Globus pallidus (tissue), 1 donor: ENCODE data around the gene WNK1.

Experiments used
- DNase-seq: peaks from one replicate; pipeline ENCODE4 v3.0.0-alpha.2; 2015; ENCODE audit warnings: low spot score

Gene WNK1

DNA sequence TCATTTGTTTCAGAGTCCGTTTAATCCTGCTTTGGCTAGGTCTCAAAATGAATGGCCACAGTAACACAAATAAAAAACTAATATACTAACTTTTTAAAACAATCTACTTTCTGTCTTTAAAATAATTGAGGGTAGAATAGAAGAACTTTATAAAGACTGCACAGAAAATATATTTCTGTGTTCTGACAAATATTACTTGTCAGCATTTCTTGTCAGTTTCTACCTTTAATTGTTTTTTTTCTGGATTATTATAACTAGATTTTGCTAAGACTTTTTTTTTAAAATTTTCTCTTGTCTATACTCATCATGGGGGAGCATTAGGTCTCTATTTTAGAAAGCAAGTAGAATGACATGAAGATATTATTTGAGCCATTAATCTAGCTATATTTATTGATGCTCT lies 110.9 kb downstream of the WNK1 start:
- no peak for DNase-seq

DNA sequence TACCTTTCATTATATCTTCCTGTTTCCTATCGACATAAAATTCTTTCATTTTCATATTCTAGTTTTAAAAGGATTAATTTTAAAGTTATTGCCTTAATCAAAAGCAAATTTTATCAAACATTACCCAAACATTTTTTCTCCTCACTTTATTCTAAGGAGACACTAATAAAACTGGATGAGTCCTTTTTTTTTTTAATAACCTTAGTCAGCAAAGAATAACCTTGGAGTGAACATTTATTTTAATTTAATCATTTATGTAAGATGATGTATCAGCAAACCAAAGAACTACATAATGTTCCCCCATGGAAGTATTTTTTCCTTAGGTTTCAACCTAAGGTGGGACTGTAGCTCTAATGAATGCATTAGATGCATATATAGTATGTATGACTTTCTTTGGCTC lies 113.2 kb downstream of the WNK1 start:
- DNase-seq, result no peak

DNA sequence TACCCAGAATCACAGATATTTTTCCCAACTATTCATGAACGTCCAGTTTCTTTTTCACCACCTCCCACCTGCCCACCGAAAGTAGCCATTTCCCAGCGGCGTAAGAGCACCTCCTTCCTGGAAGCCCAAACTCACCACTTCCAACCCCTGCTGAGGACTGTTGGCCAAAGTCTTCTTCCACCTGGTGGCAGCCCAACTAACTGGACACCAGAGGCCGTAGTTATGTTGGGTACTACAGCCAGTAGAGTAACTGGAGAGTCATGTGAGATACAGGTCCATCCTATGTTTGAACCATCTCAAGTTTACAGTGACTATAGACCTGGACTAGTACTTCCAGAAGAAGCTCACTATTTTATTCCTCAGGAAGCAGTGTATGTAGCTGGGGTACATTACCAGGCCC lies 115.5 kb downstream of the WNK1 start:
- DNase-seq, result no peak

DNA sequence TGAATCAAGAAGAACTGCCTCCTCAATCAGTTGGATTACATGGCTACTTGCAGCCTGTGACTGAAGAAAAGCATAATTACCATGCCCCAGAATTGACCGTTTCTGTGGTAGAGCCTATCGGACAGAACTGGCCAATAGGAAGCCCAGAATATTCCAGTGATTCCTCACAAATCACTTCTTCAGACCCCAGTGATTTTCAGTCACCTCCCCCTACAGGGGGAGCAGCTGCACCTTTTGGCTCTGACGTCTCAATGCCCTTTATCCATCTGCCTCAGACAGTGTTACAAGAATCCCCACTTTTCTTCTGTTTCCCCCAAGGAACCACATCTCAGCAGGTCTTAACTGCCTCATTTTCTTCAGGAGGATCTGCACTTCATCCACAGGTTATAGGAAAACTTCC lies 116.3 kb downstream of the WNK1 start:
- no peak for DNase-seq

DNA sequence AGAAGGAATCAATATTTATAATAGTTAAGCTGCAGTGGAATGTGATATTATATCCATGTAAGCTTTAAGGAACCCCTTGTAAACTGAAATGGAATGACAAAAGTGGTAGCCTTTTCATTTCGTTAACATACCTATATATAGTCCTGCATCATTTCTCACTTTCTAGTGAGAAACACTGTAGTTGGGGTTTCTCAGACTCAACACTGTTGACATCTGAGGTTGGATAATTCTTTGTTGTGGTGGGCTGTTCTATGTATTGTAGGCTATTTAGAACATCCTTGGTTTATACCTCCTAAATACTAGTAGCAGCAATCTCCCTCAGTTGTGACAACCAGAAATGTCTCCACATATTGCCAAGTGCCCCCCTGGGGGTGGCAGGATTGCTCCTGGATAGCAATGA lies 118.0 kb downstream of the WNK1 start:
- no peak for DNase-seq

DNA sequence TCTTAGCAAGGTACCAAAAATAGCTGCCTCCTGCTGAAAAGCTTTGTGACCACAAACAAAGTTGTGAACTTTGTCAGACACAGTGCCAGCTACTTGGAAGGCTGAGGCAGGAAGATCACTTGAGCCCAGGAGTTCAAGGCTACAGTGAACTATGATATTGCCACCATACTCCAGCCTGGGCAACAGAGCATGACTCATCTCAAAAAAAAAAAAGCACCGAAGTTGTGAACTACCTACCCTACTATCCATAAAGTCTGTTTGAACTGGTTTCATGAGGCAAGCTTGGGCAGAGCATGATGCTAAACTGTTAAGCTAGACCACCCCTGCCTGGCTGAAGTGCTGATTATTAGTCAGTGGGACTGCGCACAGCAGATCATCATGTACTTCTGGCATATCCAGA lies 121.6 kb downstream of the WNK1 start:
- DNase-seq, result no peak

DNA sequence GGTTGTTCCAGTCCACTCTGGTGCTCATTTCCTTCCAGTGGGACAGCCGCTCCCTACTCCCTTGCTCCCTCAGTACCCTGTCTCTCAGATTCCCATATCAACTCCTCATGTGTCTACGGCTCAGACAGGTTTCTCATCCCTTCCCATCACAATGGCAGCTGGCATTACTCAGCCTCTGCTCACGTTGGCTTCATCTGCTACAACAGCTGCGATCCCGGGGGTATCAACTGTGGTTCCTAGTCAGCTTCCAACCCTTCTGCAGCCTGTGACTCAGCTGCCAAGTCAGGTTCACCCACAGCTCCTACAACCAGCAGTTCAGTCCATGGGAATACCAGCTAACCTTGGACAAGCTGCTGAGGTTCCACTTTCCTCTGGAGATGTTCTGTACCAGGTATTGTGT lies 127.3 kb downstream of the WNK1 start:
- no peak for DNase-seq

DNA sequence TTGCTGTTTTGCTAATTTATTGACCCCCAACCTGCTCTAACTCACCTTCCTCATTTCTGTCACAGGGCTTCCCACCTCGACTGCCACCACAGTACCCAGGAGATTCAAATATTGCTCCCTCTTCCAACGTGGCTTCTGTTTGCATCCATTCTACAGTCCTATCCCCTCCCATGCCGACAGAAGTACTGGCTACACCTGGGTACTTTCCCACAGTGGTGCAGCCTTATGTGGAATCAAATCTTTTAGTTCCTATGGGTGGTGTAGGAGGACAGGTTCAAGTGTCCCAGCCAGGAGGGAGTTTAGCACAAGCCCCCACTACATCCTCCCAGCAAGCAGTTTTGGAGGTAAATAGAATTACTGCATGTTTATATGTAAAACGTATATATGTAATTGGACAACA lies 128.3 kb downstream of the WNK1 start:
- DNase-seq, result no peak

DNA sequence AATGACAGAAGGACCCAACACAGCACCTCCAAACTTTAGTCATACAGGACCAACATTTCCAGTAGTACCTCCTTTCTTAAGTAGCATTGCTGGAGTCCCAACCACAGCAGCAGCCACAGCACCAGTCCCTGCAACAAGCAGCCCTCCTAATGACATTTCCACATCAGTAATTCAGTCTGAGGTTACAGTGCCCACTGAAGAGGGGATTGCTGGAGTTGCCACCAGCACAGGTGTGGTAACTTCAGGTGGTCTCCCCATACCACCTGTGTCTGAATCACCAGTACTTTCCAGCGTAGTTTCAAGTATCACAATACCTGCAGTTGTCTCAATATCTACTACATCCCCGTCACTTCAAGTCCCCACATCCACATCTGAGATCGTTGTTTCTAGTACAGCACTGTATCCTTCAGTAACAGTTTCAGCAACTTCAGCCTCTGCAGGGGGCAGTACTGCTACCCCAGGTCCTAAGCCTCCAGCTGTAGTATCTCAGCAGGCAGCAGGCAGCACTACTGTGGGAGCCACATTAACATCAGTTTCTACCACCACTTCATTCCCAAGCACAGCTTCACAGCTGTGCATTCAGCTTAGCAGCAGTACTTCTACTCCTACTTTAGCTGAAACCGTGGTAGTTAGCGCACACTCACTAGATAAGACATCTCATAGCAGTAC lies 132.5 kb downstream of the WNK1 start:
- DNase-seq, result no peak

DNA sequence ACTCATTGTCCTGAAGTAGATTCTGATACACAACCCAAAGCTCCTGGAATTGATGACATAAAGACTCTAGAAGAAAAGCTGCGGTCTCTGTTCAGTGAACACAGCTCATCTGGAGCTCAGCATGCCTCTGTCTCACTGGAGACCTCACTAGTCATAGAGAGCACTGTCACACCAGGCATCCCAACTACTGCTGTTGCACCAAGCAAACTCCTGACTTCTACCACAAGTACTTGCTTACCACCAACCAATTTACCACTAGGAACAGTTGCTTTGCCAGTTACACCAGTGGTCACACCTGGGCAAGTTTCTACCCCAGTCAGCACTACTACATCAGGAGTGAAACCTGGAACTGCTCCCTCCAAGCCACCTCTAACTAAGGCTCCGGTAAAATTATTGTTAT lies 133.3 kb downstream of the WNK1 start:
- DNase-seq, result no peak

DNA sequence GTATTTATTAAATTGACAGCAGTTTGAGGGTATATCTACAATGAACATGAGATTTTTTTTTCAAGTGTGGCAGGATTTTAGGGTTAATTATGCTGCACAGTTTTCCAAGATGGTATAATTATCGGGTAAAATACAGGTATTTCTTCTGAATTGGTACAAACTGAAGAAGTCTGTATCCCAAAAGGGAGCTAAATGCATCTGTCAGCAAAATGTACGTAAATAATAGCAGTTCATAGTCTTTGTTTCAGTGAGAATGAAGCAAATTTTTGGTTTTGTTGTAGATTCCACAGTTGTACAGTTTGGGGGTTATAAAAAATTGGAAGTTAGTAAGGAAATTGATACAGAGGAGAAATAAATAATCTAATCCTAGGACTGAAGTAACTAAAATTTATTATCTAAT lies 133.8 kb downstream of the WNK1 start:
- DNase-seq, result no peak

DNA sequence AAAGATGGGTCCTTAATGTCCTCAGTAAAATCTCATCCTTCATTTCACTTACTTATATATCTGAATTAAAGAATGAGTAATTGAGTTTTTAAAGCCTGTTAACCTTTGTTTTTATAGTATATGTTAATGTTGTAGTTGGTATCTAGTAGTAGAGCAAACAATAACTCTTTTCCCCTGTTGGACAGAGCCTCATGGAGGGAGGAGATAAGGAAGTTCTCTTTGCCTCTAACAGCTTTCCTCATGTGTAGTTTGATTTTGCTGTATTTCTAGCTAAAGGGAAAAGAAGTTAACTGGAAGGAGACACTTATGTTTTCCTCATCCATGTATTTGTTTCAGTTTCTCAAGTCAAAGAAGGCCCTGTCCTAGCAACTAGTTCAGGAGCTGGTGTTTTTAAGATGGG lies 141.8 kb downstream of the WNK1 start:
- no peak for DNase-seq

DNA sequence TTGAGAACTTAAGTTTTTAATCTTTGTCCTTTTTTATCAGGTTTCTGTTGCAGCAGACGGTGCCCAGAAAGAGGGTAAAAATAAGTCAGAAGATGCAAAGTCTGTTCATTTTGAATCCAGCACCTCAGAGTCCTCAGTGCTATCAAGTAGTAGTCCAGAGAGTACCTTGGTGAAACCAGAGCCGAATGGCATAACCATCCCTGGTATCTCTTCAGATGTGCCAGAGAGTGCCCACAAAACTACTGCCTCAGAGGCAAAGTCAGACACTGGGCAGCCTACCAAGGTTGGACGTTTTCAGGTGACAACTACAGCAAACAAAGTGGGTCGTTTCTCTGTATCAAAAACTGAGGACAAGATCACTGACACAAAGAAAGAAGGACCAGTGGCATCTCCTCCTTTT lies 143.7 kb downstream of the WNK1 start:
- DNase-seq, result no peak

DNA sequence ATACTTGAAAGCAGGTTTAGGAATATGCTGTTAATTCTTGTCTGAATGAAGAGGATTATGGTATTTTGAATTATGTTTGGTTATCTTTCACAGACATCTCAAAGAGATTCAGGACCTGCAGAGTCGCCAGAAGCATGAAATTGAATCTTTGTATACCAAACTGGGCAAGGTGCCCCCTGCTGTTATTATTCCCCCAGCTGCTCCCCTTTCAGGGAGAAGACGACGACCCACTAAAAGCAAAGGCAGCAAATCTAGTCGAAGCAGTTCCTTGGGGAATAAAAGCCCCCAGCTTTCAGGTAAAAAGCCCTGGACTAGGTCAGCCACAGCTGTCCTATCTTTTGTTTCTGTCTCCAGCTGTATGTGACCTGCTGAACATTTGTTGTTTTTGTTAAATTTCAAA lies 145.0 kb downstream of the WNK1 start:
- DNase-seq, result no peak

DNA sequence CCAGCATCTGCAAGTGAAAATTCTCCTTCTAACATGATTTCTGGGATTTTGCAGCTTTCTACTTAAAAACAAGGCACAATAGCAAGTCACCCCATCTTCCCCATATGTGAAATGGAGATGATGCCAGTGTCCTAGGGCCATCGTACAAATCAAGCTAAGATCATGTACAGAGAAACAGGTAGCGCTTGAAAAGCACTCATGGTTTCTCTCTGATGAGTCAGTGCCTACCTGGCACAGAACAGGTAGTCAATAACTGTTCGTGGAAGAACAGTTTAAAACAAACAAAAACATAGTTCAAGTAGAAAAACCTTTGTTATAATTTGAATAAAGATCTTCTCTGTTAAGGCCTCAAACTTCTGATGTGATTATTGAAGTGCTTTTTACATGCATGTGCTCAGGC lies 150.2 kb downstream of the WNK1 start:
- DNase-seq, result no peak

DNA sequence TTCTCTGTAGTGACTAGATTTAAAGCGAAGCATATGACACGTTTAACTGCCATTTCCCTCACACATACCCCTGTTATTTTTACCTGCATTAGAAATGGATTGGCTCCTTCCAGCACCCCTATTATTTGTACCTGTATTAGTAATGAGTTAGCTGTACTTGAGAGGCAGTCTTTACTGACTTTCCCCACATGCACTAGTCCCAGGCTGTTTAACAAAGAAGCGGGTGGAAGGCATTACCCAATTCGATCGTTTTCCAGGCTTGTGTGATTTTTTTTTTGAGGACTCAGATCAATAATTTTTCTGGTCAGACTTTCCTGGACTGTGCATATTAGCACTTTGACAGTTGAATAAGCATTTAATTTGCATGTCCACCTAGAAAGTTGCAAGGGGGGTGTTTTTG lies 150.7 kb downstream of the WNK1 start:
- DNase-seq, result no peak

DNA sequence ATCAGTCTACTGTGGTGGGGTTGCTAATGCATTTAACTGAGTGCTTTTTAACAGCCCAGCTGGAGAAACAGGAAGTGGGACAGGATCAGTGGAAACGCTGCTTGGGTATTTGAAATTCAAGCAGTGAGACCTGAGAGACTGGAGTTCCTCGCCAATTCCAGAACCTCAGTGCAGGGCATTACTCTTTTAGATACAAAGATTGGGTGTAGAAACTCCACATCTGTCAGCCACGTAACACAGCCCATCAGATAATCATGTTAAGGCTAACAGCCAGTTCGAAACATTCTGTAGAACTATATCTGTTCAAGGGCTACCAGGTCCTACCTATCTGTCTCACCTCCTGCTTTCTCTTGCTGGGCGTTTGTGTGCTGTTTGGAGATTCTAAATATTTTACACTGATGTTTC lies 151.6 kb downstream of the WNK1 start:
- DNase-seq, result no peak

DNA sequence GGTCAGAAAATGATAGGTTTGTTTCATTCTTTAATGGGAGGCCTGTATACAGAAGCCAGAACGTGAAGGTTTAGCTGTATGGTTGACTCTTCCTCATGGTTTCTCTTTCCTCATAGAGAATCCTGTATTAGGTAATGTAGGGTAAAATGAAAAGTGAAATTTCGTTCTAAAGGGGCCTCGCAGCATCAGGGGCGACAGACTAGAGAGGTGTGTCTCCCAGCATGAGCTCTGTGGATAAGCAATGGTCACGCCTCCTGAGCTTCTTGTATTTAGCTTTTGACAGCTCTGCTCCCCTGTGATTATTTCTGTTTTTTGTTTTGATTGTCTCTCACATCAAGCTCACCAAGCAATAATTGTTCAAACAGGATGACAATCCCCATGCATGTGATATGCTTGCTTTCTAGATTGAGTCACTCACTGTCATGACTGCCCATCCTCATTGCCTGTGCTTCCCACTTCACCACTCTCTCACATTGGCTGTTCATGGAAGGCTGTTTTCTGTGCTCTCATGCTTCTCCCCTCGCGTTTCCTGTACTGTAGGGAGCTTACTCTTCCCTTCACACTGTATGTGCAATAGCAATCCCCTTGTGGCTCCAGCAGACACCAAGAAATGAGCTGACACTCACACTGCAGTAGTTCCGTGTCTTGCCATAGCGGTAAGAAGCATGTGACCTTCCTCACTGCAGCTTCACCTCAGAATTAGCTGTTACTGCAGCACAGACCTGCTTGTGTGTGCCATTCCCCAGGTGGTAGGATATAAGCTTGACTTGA lies 153.1 kb downstream of the WNK1 start:
- no peak for DNase-seq

DNA sequence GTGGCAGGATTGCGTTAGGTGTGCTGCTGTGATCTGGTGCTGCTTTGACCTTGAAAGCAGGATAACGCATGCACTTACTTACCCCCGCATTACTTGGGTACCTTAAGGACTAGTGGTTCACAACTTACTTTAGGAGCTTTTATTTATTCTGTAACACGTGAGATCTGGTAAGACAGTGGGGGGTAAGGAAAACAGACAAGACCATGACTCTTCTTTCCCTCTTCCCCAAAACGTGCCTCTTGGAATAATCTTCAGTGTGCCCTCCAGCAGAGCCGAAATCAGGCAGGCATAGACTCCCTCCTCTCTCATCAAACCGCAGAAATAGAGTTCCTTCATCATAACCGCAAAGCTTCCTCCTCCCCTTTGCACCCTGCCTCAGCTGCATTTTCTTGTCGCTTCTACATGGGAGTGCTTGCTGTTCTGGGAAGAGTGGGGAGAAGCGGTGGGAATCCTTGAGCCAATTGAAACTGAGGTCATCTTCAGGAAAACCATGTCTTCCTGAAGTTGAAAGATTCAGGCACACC lies 153.7 kb downstream of the WNK1 start:
- no peak for DNase-seq

DNA sequence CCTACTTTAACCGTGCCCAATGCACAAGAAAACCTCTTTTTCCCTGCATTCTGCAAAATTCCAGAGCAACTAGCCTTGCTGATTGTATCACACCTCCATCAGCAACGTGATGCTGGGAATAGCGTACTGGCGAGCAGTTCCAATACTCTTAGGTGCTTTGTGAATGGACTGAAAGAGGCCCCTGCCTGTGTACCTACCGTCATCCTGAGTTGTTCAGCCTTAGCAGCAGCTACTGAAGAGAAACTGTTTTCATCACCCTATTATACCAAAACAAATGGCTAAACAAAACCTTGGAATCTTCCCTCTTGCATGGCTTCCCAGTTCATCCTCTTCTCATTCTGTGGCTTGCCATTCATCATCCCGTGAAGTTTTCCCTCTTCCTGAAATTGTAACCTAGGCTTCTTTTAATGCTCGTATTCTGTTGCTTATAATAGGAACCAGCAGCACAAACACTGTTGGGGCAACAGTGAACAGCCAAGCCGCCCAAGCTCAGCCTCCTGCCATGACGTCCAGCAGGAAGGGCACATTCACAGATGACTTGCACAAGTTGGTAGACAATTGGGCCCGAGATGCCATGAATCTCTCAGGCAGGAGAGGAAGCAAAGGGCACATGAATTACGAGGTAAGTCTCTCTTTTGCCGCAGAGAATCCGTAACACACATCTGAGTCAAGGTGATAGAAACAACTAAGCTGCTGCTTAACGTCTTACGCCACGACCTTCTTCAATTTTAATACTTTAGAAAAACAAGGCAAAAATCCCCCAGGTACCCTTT lies 155.2 kb downstream of the WNK1 start:
- DNase-seq, result no peak

DNA sequence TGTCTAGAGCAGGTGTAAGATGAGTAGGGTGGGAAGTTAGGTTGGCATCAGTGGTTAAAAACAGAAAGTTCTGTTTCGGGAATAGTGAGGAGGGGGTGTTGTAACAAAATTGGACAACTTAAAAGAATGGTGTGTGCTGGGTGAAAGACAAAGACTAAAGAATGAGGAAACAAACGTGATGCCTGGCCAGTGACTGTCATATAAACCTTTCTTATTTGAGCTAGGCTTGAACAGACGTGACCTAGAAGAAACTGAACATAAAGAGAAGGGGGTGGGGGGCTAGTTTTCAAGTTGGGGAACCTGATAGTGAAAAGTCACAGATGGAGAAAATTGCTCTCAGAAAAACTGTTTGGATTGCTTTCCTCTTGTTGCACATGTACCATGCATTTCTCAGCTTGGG lies 157.5 kb downstream of the WNK1 start:
- no peak for DNase-seq

DNA sequence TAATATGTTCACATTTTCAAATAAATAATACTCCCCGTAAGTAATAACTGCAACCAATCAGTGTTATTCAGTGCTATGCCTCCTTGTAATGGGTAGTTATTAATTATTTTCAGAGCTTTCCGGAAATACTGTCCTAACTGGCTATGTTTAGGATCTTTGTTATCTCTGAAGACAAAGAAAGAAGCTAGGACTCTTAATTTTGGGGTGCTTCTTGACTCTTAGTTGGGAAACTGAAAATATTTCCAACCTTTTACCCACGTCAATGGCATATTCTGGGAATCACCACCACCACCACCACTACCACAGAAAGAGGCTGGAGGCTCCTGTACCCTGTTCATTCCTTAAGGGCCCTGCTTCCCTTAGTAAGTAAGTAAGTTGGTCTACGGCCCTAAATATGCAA lies 158.0 kb downstream of the WNK1 start:
- DNase-seq, result no peak

DNA sequence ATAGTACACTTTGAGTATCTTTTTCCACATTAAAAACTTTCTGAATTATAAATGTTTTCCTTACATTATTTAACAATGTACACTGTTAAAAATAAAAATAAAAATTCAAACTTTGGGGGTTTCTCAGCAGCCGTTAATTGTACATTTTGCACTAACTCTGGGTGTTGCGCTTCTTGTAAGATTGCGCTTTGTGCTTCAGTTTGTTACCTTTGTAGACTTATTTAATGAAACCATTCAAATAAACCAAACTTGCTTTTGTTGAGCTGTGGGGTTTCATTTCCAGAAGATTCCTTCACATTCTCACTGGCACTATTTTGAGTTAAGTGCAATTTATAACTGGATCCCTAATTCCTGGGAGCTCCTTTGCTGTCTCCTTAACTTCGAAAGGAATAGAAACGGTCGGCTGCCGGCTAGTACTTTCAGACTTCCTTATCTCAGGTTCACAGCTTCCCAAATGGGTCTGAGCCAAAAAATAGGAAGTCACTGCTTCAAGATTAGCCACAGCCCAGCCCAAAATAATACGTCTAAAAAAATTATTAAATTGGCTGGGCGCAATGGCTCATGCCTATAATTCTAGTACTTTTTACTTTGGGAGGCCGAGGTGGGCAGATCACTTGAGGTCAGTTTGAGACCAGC lies 158.9 kb downstream of the WNK1 start:
- DNase-seq, result no peak
